Measurements from ENCODE around the gene CELF4.

Gene CELF4

GRCh38 chr18:37486848-37487247, 78.8 kb downstream of the CELF4 start:
- Mint-ChIP-seq H3K9me3 (peaks cover 6% of the 10 kb centered on the region), H3K4me1 (peaks cover 13% of the 10 kb centered on the region), H3K27ac (no peak overlapping the region), H3K36me3 (no peaks in the 10 kb centered on the region), H3K4me3 (no peak overlapping the region)
- DNase-seq (ENCODE audit: low spot score in 2 of 2) (no peak), ATAC-seq (no peak)

- ATAC-seq = no peak
- no peak for DNase-seq (ENCODE audit: low spot score in 2 of 2)
- no peaks in the 10 kb centered on the region for H3K36me3 Mint-ChIP-seq
- H3K27ac Mint-ChIP-seq = no peak overlapping the region
- peaks cover 6% of the 10 kb centered on the region for H3K9me3 Mint-ChIP-seq
- H3K4me3 Mint-ChIP-seq = no peak overlapping the region
- H3K4me1 Mint-ChIP-seq = peaks cover 13% of the 10 kb centered on the region
These were observed 80.4 kb downstream of the CELF4 start for GRCh38 chr18:37484983-37485834.

- no peak overlapping the region for H3K27ac Mint-ChIP-seq
- no peaks in the 10 kb centered on the region for H3K36me3 Mint-ChIP-seq
- ATAC-seq = no peak
- peaks cover 6% of the 10 kb centered on the region for H3K9me3 Mint-ChIP-seq
- H3K4me3 Mint-ChIP-seq = no peak overlapping the region
- H3K4me1 Mint-ChIP-seq = peaks cover 13% of the 10 kb centered on the region
- no peak for DNase-seq (ENCODE audit: low spot score in 2 of 2)
These were observed 81.4 kb downstream of the CELF4 start for GRCh38 chr18:37483984-37484819.

GRCh38 chr18:37483221-37483971, 82.2 kb downstream of the CELF4 start:
- Mint-ChIP-seq H3K36me3 (no peaks in the 10 kb centered on the region), H3K4me3 (no peak overlapping the region), H3K9me3 (peaks cover 6% of the 10 kb centered on the region), H3K27ac (no peak overlapping the region), H3K4me1 (peaks cover 13% of the 10 kb centered on the region)
- DNase-seq (ENCODE audit: low spot score in 2 of 2) = no peak
- ATAC-seq = no peak

- ATAC-seq = no peak
- Mint-ChIP-seq H3K4me1 (peaks cover 13% of the 10 kb centered on the region), H3K9me3 (peaks cover 6% of the 10 kb centered on the region), H3K36me3 (no peaks in the 10 kb centered on the region), H3K27ac (no peak overlapping the region), H3K4me3 (no peak overlapping the region)
- DNase-seq (ENCODE audit: low spot score in 2 of 2) = no peak
These were observed 83.2 kb downstream of the CELF4 start for GRCh38 chr18:37482433-37482832.

GRCh38 chr18:37482002-37482401, 83.6 kb downstream of the CELF4 start:
- peaks cover 6% of the 10 kb centered on the region for H3K9me3 Mint-ChIP-seq
- H3K36me3 Mint-ChIP-seq = no peaks in the 10 kb centered on the region
- H3K4me3 Mint-ChIP-seq = no peak overlapping the region
- H3K27ac Mint-ChIP-seq = no peak overlapping the region
- DNase-seq (ENCODE audit: low spot score in 2 of 2) = no peak
- peaks cover 13% of the 10 kb centered on the region for H3K4me1 Mint-ChIP-seq
- no peak for ATAC-seq

GRCh38 chr18:37481491-37481890, 84.1 kb downstream of the CELF4 start:
- ATAC-seq (no peak), DNase-seq (ENCODE audit: low spot score in 2 of 2) (no peak)
- Mint-ChIP-seq H3K27ac (no peak overlapping the region), H3K4me1 (peaks cover 8% of the 10 kb centered on the region), H3K9me3 (peaks cover 6% of the 10 kb centered on the region), H3K4me3 (no peak overlapping the region), H3K36me3 (no peaks in the 10 kb centered on the region)

GRCh38 chr18:37481072-37481471, 84.5 kb downstream of the CELF4 start:
- peaks cover 4% of the 10 kb centered on the region for H3K4me1 Mint-ChIP-seq
- no peak for DNase-seq (ENCODE audit: low spot score in 2 of 2)

GRCh38 chr18:37476611-37477295, 88.8 kb downstream of the CELF4 start:
- H3K27ac Mint-ChIP-seq = no peak overlapping the region
- no peak overlapping the region for H3K4me3 Mint-ChIP-seq
- DNase-seq (ENCODE audit: low spot score in 2 of 2) (no peak), ATAC-seq (no peak)
- H3K4me1 Mint-ChIP-seq = no peaks in the 10 kb centered on the region
- H3K9me3 Mint-ChIP-seq = no peaks in the 10 kb centered on the region
- no peaks in the 10 kb centered on the region for H3K36me3 Mint-ChIP-seq

More at GRCh38 chr18:37481072-37481471, 84.5 kb downstream of the CELF4 start:
- no peaks in the 10 kb centered on the region for H3K36me3 Mint-ChIP-seq
- H3K27ac Mint-ChIP-seq = no peak overlapping the region
- no peak for ATAC-seq
- peaks cover 6% of the 10 kb centered on the region for H3K9me3 Mint-ChIP-seq
- H3K4me3 Mint-ChIP-seq = no peak overlapping the region

- no peaks in the 10 kb centered on the region for H3K4me1 Mint-ChIP-seq
- peak; percentile 3 to 49 for DNase-seq (ENCODE audit: low spot score in 2 of 2)
- no peak overlapping the region for H3K4me3 Mint-ChIP-seq
- no peaks in the 10 kb centered on the region for H3K9me3 Mint-ChIP-seq
- no peak overlapping the region for H3K27ac Mint-ChIP-seq
- ATAC-seq = no peak
- no peaks in the 10 kb centered on the region for H3K36me3 Mint-ChIP-seq
These were observed 89.4 kb downstream of the CELF4 start for GRCh38 chr18:37476182-37476581.

GRCh38 chr18:37473195-37473840, 92.3 kb downstream of the CELF4 start:
- DNase-seq (ENCODE audit: low spot score in 2 of 2) (no peak), ATAC-seq (no peak)
- H3K4me3 Mint-ChIP-seq = no peak overlapping the region
- no peak overlapping the region for H3K27ac Mint-ChIP-seq
- H3K36me3 Mint-ChIP-seq = no peaks in the 10 kb centered on the region
- H3K4me1 Mint-ChIP-seq = no peaks in the 10 kb centered on the region
- H3K9me3 Mint-ChIP-seq = peaks cover 2% of the 10 kb centered on the region

GRCh38 chr18:37471637-37472036, 94.0 kb downstream of the CELF4 start:
- H3K9me3 Mint-ChIP-seq = peaks cover 2% of the 10 kb centered on the region
- ATAC-seq = no peak

GRCh38 chr18:37470986-37471385, 94.6 kb downstream of the CELF4 start:
- peaks cover 2% of the 10 kb centered on the region for H3K9me3 Mint-ChIP-seq
- H3K36me3 Mint-ChIP-seq = no peaks in the 10 kb centered on the region
- no peak overlapping the region for H3K4me3 Mint-ChIP-seq
- no peak overlapping the region for H3K27ac Mint-ChIP-seq
- DNase-seq (ENCODE audit: low spot score in 2 of 2) (no peak), ATAC-seq (no peak)
- no peaks in the 10 kb centered on the region for H3K4me1 Mint-ChIP-seq

More at GRCh38 chr18:37471637-37472036, 94.0 kb downstream of the CELF4 start:
- H3K4me1 Mint-ChIP-seq = no peaks in the 10 kb centered on the region
- no peaks in the 10 kb centered on the region for H3K36me3 Mint-ChIP-seq
- H3K27ac Mint-ChIP-seq = no peak overlapping the region
- no peak for DNase-seq (ENCODE audit: low spot score in 2 of 2)
- H3K4me3 Mint-ChIP-seq = no peak overlapping the region

GRCh38 chr18:37467002-37467662, 98.5 kb downstream of the CELF4 start:
- Mint-ChIP-seq H3K4me1 (no peaks in the 10 kb centered on the region), H3K27ac (no peak overlapping the region), H3K4me3 (no peak overlapping the region), H3K36me3 (no peaks in the 10 kb centered on the region), H3K9me3 (peaks cover 2% of the 10 kb centered on the region)
- DNase-seq (ENCODE audit: low spot score in 2 of 2) = no peak
- no peak for ATAC-seq
